Nephron (organoid): ENCODE data around the gene SKOR1.
A peak's percentile ranks its signal among the peaks of the same experiment; 100 is the strongest.

Experiments
- H3K27ac Mint-ChIP-seq, 3 experiments: 2 replicates each; pipeline ENCODE4 v1.8.0; 2020; ENCODE audit warnings: mixed read lengths in 3 of 3, mild to moderate bottlenecking in 2 of 3, moderate library complexity in 1 of 3
- H3K27me3 Mint-ChIP-seq: 2 replicates; pipeline ENCODE4 v1.8.0; 2021; ENCODE audit warnings: low read depth, mild to moderate bottlenecking, moderate library complexity, mixed read lengths
- H3K36me3 Mint-ChIP-seq: 2 replicates; pipeline ENCODE4 v1.8.0; 2020; ENCODE audit warnings: low read depth, mixed read lengths
- H3K4me1 Mint-ChIP-seq: 2 replicates; pipeline ENCODE4 v1.8.0; 2020; ENCODE audit warnings: mixed read lengths
- H3K4me3 Mint-ChIP-seq, 3 experiments: 2 replicates each; pipeline ENCODE4 v1.8.0; 2020; ENCODE audit warnings: mild to moderate bottlenecking in 3 of 3, mixed read lengths in 3 of 3, moderate library complexity in 2 of 3
- H3K9me3 Mint-ChIP-seq: 2 replicates; pipeline ENCODE4 v1.8.0; 2020; ENCODE audit warnings: mixed read lengths
- TF ChIP-seq, protein P1 (sequence below), 3 experiments: fragments of 200-600 bp; sonication (generic); IDR thresholded peaks; one replicate each; pipeline ENCODE4 v1.5.0; 2021; ENCODE audit warnings: antibody characterized with exemption in 3 of 3; ENCODE audit not compliant: unreplicated experiment in 3 of 3

The SKOR1 gene

DNA sequence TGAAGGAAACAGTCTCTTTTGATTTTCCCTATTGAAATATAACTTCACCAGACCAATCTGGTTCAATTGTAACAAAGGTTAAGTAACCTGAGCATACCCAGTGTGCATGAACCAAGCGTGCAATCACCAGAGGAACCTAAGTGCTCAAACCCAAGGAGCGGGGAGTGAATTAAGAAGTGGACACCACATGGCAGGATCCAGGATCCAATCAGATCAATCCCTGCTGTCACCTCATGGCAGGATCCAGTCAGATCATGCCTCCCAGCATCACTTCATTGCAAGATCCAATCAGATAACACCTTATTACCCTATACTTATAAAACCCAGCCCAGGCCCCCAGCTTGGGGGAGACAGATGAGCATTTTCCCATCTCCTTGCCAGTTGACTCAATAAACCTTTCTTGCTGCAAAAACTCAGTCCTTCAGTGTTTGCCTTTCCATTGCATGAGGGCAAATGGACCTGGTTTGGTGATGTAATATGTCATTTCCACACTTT, 53.5 kb downstream of the SKOR1 start:
- H3K9me3 Mint-ChIP-seq, result peaks cover 3% of the 10 kb centered on the region
- H3K36me3 Mint-ChIP-seq, result no peaks in the 10 kb centered on the region
- no peak overlapping the region for H3K4me3 Mint-ChIP-seq
- peaks cover 43% of the 10 kb centered on the region for H3K4me1 Mint-ChIP-seq
- TF ChIP-seq, protein P1, sequence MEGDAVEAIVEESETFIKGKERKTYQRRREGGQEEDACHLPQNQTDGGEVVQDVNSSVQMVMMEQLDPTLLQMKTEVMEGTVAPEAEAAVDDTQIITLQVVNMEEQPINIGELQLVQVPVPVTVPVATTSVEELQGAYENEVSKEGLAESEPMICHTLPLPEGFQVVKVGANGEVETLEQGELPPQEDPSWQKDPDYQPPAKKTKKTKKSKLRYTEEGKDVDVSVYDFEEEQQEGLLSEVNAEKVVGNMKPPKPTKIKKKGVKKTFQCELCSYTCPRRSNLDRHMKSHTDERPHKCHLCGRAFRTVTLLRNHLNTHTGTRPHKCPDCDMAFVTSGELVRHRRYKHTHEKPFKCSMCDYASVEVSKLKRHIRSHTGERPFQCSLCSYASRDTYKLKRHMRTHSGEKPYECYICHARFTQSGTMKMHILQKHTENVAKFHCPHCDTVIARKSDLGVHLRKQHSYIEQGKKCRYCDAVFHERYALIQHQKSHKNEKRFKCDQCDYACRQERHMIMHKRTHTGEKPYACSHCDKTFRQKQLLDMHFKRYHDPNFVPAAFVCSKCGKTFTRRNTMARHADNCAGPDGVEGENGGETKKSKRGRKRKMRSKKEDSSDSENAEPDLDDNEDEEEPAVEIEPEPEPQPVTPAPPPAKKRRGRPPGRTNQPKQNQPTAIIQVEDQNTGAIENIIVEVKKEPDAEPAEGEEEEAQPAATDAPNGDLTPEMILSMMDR (IDR thresholded peaks at IDR 0.05; ENCODE audit: unreplicated experiment in 3 of 3), result no peak
- no peaks in the 10 kb centered on the region for H3K27me3 Mint-ChIP-seq
- no peak overlapping the region for H3K27ac Mint-ChIP-seq

DNA sequence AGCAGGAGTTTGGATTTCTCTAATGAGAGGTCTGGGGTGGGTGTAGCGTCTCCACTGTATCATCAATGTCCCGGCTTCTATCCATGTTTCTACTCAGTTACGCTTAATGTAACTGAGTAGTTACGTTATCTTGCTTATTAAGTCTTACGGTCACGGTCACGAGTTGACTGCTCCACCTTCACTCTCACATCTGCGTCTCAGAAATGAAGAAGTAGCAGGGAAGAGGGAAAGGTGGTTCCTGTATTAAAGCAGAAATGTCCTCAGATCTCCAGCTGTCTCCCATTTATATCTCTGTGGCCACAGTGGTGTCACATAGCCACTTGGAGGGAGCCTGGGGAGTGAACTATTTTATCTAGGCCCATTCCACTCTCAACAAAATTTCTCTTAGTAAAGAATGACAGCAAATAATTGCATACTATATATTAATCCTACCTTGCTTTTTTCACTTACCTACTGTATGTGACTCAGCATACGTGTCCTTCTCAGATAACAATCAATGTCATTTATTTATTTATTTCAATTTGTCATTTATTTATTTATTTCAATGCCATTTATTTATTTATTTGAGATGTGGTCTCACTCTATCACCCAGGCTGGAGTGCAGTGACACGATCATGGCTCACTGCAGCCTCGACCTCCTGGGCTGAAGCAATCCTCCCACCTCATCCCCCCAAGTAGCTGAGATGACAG, 54.3 kb downstream of the SKOR1 start:
- H3K9me3 Mint-ChIP-seq, result no peaks in the 10 kb centered on the region
- H3K4me1 Mint-ChIP-seq, result peaks cover 50% of the 10 kb centered on the region

DNA sequence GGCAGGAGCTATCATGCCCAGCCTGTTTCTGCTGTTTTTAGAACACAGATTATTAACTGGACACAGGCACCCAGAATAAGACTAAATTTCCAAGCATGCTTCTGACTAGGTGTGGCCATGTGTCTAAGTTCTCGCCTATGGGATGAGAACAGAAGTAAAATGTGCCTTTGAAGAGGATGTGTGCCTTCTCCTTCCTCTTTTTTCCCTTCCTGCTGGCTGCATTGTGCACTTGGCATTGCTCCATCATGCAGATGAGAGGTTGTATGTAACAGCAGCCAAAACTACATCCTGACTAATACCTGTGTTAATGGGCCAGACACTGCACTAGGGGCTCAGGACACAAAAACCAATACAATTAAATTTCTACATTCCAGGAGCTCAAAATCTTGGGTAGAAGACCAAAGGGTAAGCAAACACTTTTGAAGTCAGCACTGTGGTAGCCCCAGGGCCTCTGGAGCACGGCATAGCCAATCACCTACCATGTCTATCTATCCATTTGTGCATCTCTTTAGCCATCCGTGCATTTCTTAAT, 55.4 kb downstream of the SKOR1 start:
- Mint-ChIP-seq H3K4me3 (no peak overlapping the region), H3K27me3 (no peaks in the 10 kb centered on the region), H3K27ac (peak overlapping the region in 2 of 3 experiments; percentile 17 to 46), H3K36me3 (no peaks in the 10 kb centered on the region), H3K4me1 (peaks cover 60% of the 10 kb centered on the region), H3K9me3 (no peaks in the 10 kb centered on the region)
- TF ChIP-seq, protein P1 (IDR thresholded peaks at IDR 0.05; ENCODE audit: unreplicated experiment in 3 of 3), result no peak

More for the DNA sequence above, 54.3 kb downstream of the SKOR1 start:
- Mint-ChIP-seq H3K4me3 (peak overlapping the region in 1 of 3 experiments; percentile 57), H3K27ac (peak overlapping the region in 2 of 3 experiments; percentile 12 to 27), H3K36me3 (no peaks in the 10 kb centered on the region), H3K27me3 (no peaks in the 10 kb centered on the region)
- TF ChIP-seq, protein P1 (IDR thresholded peaks at IDR 0.05; ENCODE audit: unreplicated experiment in 3 of 3), result no peak

DNA sequence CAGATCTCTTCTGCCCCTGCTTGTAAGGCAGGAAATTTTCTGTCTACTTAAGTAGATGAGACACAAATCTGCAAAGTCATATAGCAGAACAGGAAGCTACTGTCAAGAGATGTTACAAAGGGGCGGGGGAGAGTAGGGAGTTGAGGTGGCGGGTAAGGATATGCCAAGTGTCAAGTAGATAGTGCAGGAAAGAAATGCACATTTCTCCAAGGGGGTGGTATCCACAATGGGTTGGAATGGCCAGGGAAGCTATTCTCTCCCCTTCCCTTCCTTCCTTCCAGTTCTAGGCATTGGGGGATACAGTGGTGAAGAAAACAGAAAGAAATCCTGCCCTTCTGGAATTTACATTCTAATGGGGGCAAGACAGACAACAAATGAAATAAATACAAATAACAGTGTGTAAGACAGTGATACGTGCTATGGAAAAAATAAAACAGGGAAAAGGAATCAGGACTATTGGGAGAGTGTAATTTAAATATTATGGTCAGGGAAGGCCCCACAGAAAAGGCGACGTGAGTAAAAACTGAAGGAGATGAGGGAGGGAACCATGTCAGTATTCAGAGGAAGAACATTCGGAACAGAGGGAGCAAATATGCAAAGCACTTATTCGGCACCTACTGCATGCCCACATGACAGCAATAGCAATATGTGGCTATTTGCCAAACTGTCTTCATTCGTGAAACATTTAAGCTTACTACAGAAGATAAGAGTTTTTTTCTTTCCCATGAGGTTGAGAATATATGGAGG, 57.4 kb downstream of the SKOR1 start:
- TF ChIP-seq, protein P1 (IDR thresholded peaks at IDR 0.05; ENCODE audit: unreplicated experiment in 3 of 3), result no peak
- H3K27me3 Mint-ChIP-seq, result no peaks in the 10 kb centered on the region
- H3K9me3 Mint-ChIP-seq, result no peaks in the 10 kb centered on the region
- no peaks in the 10 kb centered on the region for H3K36me3 Mint-ChIP-seq
- peaks cover 61% of the 10 kb centered on the region for H3K4me1 Mint-ChIP-seq
- peak overlapping the region; percentile 7 to 31 (median 19) for H3K4me3 Mint-ChIP-seq
- peak overlapping the region; percentile 90 to 94 (median 92) for H3K27ac Mint-ChIP-seq

DNA sequence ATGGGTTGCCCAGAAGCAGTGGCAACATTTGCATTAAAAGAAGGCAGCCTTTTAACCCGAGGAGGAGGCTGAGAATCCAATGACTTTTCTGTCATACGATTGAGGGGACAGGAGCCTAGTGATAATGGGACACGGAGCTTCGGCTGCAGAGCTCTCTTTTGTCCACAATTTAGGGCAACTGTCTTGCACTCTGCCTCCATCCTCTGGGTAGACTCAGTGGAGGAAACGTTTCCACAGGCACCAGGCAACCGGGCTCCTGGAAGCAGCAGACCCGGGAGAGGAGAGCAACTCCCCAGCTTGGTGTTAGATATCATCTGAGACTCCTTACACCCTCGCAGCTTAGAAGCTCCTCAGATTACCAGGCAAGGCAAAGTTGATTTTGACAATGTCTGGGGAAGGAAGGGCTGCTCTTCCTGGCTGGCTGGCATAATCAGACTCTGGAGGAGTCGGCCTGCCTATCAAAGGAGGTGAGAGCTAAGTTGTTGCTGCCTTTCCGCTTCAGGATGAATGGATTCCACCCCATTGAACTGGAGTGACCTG, 58.0 kb downstream of the SKOR1 start:
- Mint-ChIP-seq H3K9me3 (no peaks in the 10 kb centered on the region), H3K27me3 (no peaks in the 10 kb centered on the region), H3K4me3 (no peak overlapping the region), H3K27ac (peak overlapping the region; percentile 90 to 94 (median 92)), H3K4me1 (peaks cover 61% of the 10 kb centered on the region), H3K36me3 (no peaks in the 10 kb centered on the region)
- TF ChIP-seq, protein P1 (IDR thresholded peaks at IDR 0.05; ENCODE audit: unreplicated experiment in 3 of 3), result no peak
